Activated B cell treated with CpG ODN at 0.5 μM for 24 hours (primary cell): ENCODE measurements around the gene UGT8. TPM values are rescaled to one million over a fixed set of nuclear protein-coding genes. Genes with fewer than 3 reads are reported as not detected.

Source experiments
- ATAC-seq: fragments of 200-7000 bp; cut with Tn5 transposase; one replicate; pipeline ENCODE4 v1.10.0; 2021; ENCODE audit warnings: low read depth, mild to moderate bottlenecking, moderate library complexity
- CTCF ChIA-PET: fragments of 350-600 bp; sonication (Branson Sonifier 250); formaldehyde crosslinking; loops from one replicate; lab custom pipeline; 2021; ENCODE audit warnings: antibody characterized with exemption; lab: Charles Lee
- POLR2A ChIA-PET: fragments of 350-600 bp; sonication (Branson Sonifier 250); formaldehyde crosslinking; loops from one replicate; lab custom pipeline; 2021; ENCODE audit warnings: antibody characterized with exemption; lab: Charles Lee
- DNase-seq: peaks from one replicate; pipeline ENCODE4 v3.0.0; 2022
- H3K27ac Mint-ChIP-seq: one replicate; pipeline ENCODE4 v1.8.0; 2020; ENCODE audit warnings: mixed read lengths
- H3K27me3 Mint-ChIP-seq: one replicate; pipeline ENCODE4 v1.8.0; 2021; ENCODE audit warnings: mixed read lengths
- H3K36me3 Mint-ChIP-seq: one replicate; pipeline ENCODE4 v1.8.0; 2021; ENCODE audit warnings: low read depth, mixed read lengths
- H3K4me1 Mint-ChIP-seq: one replicate; pipeline ENCODE4 v1.8.0; 2021; ENCODE audit warnings: mixed read lengths
- H3K4me3 Mint-ChIP-seq: one replicate; pipeline ENCODE4 v1.8.0; 2020; ENCODE audit warnings: mild to moderate bottlenecking, mixed read lengths
- H3K9me3 Mint-ChIP-seq: one replicate; pipeline ENCODE4 v1.8.0; 2020; ENCODE audit warnings: mixed read lengths
- CTCF ChIP-seq: fragments of 200-600 bp; IDR thresholded peaks from one replicate; pipeline ENCODE4 v1.8.0; 2022; ENCODE audit warnings: antibody characterized with exemption, mild to moderate bottlenecking
- intact Hi-C: fragments of 100-400 bp; cut with micrococcal nuclease; formaldehyde crosslinking; loops from one replicate; pipeline ENCODE4 v1.15.1; 2024
- total RNA-seq: library from RNA; stranded (reverse); gene quantifications from 2 replicates; pipeline ENCODE4 v1.2.3, GENCODE V29; 2022

The UGT8 gene
- total RNA-seq, 1 donor from 2014 or later = 20.0 TPM

- Mint-ChIP-seq H3K4me1 (peaks cover 29% of the 10 kb centered on the region), H3K9me3 (no peaks in the 10 kb centered on the region), H3K36me3 (peaks cover 26% of the 10 kb centered on the region), H3K4me3 (no peak overlapping the region), H3K27me3 (no peaks in the 10 kb centered on the region), H3K27ac (no peak overlapping the region)
- ChIA-PET CTCF (no interaction called here), POLR2A (no interaction called here)
- TF ChIP-seq CTCF = no peak
- intact Hi-C loops = no loop called here
- no peak for ATAC-seq
- DNase-seq = no peak
These were observed 27.6 kb downstream of the UGT8 start for GRCh38 chr4:114626196-114626595.

DNA sequence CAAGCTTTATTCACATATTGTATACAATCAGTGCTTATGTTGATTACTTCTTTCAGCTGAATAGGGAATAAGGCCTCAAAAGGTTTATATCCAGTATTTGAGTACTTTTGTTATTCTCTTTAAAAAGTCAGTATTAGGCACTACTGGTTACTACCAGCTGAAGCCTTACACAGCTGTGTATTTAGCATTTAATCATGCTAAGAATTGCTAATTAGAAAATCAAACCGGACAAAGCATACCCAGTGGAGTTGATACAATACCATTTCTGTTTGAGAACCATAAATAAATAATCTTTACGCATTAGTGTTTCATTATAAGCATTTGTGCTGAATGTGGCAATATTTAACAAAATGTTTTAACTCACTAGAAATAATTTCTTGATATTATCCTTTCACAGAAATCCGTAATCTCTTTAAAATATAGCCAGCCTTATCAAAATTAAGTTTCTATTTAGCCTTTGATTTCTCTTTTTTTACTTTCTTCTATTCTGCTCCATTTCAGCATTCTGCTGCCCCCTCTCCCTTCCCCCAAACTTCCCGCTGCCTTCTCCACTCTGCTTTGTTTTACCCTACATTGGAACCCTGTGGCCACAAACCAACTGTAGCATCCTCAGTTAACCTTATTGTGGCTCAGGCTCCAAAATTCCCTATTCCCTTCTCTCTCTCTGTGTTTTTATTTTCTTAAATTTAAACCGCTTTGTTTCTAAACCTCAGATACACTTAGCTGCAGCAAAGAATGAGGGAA, 37.8 kb downstream of the UGT8 start:
- peaks cover 2% of the 10 kb centered on the region for H3K9me3 Mint-ChIP-seq
- POLR2A ChIA-PET = no interaction called here
- DNase-seq (no peak), ATAC-seq (no peak)
- peaks cover 23% of the 10 kb centered on the region for H3K36me3 Mint-ChIP-seq
- peaks cover 42% of the 10 kb centered on the region for H3K4me1 Mint-ChIP-seq
- intact Hi-C loops = loop anchor here (2.0 kb wide), 1 partner anchor 18 kb away; no protein-coding TSS in a partner anchor
- no peak overlapping the region for H3K27ac Mint-ChIP-seq
- H3K4me3 Mint-ChIP-seq = no peak overlapping the region
- TF ChIP-seq CTCF = no peak
- no peaks in the 10 kb centered on the region for H3K27me3 Mint-ChIP-seq
- CTCF ChIA-PET = no interaction called here

DNA sequence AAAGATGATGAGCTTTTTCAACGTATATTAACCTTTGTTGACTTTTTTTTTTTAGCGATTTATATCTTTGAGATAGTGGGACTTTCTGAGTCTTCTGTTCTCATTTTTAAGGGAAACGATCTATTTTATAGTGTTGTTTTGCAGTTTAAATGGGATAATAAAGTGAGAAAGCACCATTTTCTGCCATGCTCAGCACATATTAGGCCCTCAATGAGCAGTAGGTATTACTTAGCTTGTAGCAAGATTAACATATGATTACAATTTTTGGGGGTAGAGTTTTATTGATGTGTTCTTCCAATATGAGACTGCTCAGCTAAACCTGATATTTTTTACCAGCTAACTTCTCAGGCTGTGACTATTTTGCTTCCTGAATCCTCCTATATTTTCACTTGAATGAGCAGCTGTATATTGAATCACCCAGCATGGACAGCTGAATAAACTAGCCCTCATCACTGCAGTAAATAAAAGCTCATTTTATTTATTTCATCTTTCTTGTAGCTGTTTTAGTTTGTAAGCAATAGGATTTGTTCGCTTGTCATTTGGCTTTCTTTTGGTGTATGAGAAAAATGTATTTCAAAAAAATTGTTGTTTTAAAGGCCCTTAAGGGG, 43.7 kb downstream of the UGT8 start:
- no peak for DNase-seq
- no peak overlapping the region for H3K27ac Mint-ChIP-seq
- ChIA-PET CTCF (no interaction called here), POLR2A (no interaction called here)
- H3K27me3 Mint-ChIP-seq = no peaks in the 10 kb centered on the region
- intact Hi-C loops = no loop called here
- ATAC-seq = no peak
- peaks cover 19% of the 10 kb centered on the region for H3K36me3 Mint-ChIP-seq
- H3K4me1 Mint-ChIP-seq = peaks cover 28% of the 10 kb centered on the region
- no peak overlapping the region for H3K4me3 Mint-ChIP-seq
- TF ChIP-seq CTCF = no peak
- peaks cover 2% of the 10 kb centered on the region for H3K9me3 Mint-ChIP-seq

DNA sequence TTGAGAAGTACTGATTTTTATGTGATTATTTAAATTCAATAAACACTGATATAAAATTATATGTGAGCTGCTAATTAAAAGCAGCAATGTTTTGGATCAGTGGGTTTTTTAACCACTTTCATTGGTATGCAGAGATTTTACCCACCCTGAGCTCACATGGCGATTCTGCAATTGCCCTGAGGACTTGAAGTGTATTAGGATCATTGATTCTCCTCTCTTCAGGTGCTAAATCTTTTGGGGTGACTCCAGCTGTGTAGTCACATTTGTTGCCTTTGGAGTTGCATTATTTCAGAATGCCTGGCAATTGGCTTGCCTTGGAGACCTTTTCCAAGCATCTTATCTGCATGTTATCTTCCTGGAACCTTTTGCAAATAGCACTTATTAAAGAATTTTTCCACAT, 51.3 kb downstream of the UGT8 start:
- Mint-ChIP-seq H3K4me3 (no peak overlapping the region), H3K9me3 (no peaks in the 10 kb centered on the region), H3K27me3 (no peaks in the 10 kb centered on the region), H3K4me1 (peaks cover 49% of the 10 kb centered on the region), H3K27ac (no peak overlapping the region), H3K36me3 (peaks cover 3% of the 10 kb centered on the region)
- DNase-seq = no peak
- intact Hi-C loops = no loop called here
- CTCF ChIA-PET = interaction anchor here (1.6 kb wide), 1 partner anchor 9 kb away, joined by 7 read pairs; no protein-coding TSS in a partner anchor
- TF ChIP-seq CTCF = no peak
- POLR2A ChIA-PET = no interaction called here
- ATAC-seq = no peak

DNA sequence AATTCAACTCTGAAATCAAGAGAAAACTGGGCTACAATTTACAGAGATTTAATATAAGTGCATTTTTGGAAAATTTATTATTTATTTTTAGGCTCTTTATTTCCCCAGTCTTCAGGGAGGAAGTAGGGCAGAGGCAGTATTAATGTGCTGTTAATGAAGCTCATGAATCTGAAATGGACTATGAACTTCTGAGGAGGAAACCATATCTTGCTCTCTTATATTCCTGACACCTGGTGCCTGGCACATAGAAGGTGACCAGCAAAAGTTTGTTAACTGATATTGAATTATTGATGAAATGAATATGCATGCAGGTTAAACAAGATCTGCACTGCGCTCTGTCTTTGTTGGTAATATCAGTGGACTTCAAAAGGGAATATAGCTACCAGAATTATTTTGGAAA, 55.1 kb downstream of the UGT8 start:
- Mint-ChIP-seq H3K9me3 (no peaks in the 10 kb centered on the region), H3K27me3 (no peaks in the 10 kb centered on the region), H3K4me3 (no peak overlapping the region), H3K4me1 (peaks cover 48% of the 10 kb centered on the region), H3K27ac (no peak overlapping the region), H3K36me3 (peaks cover 3% of the 10 kb centered on the region)
- no peak for TF ChIP-seq CTCF
- intact Hi-C loops = loop anchor here (2.0 kb wide), 1 partner anchor 17 kb away; no protein-coding TSS in a partner anchor
- no peak for ATAC-seq
- POLR2A ChIA-PET = no interaction called here
- no peak for DNase-seq
- CTCF ChIA-PET = interaction anchor here (1.4 to 1.6 kb wide), 3 partner anchors 11 to 144 kb away, joined by 3 to 7 read pairs (median 4); no protein-coding TSS in a partner anchor
